GM12878 (cell line): ENCODE data around the gene SHCBP1L.

Experiments used
- BHLHE40 ChIP-seq, 2 experiments: fragments of 450-650 bp in 1 of 2; IDR thresholded peaks; 2 replicates each; pipeline ENCODE4 v1.6.1; 2011 to 2017; ENCODE audit warnings: low read depth in 2 of 2, borderline replicate concordance in 1 of 2, improper control_type of control experiment in 1 of 2, low read length in 1 of 2, mild to moderate bottlenecking in 1 of 2
- EZH2 ChIP-seq: IDR thresholded peaks from 2 replicates; pipeline ENCODE4 v1.6.1; 2012; ENCODE audit warnings: low read depth, mild to moderate bottlenecking, control low read depth, inconsistent platforms, low read length, borderline replicate concordance; ENCODE audit not compliant: control insufficient read depth
- HDAC2 ChIP-seq: fragments of 200-600 bp; sonication (generic); IDR thresholded peaks from 2 replicates; pipeline ENCODE4 v1.6.1; 2017
- POLR2A ChIP-seq: IDR thresholded peaks from 2 replicates; pipeline ENCODE4 v1.6.1; 2011; ENCODE audit warnings: low read depth, mild to moderate bottlenecking, low read length
- POLR2AphosphoS2 ChIP-seq: IDR thresholded peaks from 2 replicates; pipeline ENCODE4 v1.6.1; 2011; ENCODE audit warnings: low read depth, mild to moderate bottlenecking, low read length, improper control_type of control experiment, moderate library complexity
- RAD21 ChIP-seq: IDR thresholded peaks from 2 replicates; pipeline ENCODE4 v1.6.1; 2011; ENCODE audit warnings: mild to moderate bottlenecking, low read depth, low read length, moderate library complexity; ENCODE audit not compliant: insufficient read depth
- TAF1 ChIP-seq: IDR thresholded peaks from 2 replicates; pipeline ENCODE4 v1.6.1; 2011; ENCODE audit warnings: mild to moderate bottlenecking, low read depth, low read length, borderline replicate concordance
- TBL1XR1 ChIP-seq: IDR thresholded peaks from 2 replicates; pipeline ENCODE4 v1.6.1; 2012; ENCODE audit warnings: low read depth, low read length, improper control_type of control experiment
- YY1 ChIP-seq: IDR thresholded peaks from 2 replicates; pipeline ENCODE4 v1.6.1; 2011; ENCODE audit warnings: low read depth, mild to moderate bottlenecking, low read length
- TF ChIP-seq, protein P1 (sequence below), 3 experiments: IDR thresholded peaks in 2 of 3; conservative IDR thresholded peaks in 1 of 3; 2 replicates each; pipeline ENCODE4 v1.5.1; 2011; ENCODE audit warnings: low read depth in 3 of 3, low read length in 3 of 3, mild to moderate bottlenecking in 3 of 3, control low read depth in 2 of 3, moderate library complexity in 2 of 3, inconsistent platforms in 1 of 3, mixed read lengths in 1 of 3; ENCODE audit not compliant: control insufficient read depth in 2 of 3, insufficient read depth in 1 of 3; ENCODE audit errors: extremely low read depth in 1 of 3

DNA sequence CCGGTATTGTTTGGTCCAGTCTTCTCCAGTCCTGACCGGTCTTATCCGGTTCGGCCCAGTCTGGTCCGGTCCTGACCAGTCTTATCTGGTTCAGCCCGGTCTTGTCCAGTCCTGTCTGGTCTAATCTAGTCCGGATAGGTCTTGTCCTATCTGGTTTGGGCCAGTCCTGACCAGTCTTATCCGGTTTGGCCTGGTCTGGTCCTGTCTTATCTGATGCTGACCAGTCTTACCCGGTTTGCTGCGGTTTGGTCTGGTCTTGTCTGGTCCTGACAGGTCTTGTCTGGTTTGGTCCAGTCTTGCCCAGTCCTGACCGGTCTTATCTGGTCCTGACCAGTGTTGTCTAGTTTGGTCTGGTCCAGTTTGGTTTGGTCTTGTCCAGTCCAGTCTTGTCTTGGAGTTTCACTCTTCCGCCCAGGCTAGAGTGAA is 83.7 kb downstream of the SHCBP1L start:
- TF ChIP-seq, protein P1, sequence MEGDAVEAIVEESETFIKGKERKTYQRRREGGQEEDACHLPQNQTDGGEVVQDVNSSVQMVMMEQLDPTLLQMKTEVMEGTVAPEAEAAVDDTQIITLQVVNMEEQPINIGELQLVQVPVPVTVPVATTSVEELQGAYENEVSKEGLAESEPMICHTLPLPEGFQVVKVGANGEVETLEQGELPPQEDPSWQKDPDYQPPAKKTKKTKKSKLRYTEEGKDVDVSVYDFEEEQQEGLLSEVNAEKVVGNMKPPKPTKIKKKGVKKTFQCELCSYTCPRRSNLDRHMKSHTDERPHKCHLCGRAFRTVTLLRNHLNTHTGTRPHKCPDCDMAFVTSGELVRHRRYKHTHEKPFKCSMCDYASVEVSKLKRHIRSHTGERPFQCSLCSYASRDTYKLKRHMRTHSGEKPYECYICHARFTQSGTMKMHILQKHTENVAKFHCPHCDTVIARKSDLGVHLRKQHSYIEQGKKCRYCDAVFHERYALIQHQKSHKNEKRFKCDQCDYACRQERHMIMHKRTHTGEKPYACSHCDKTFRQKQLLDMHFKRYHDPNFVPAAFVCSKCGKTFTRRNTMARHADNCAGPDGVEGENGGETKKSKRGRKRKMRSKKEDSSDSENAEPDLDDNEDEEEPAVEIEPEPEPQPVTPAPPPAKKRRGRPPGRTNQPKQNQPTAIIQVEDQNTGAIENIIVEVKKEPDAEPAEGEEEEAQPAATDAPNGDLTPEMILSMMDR (IDR thresholded peaks at IDR 0.05 in 2 of 3, conservative IDR thresholded peaks at IDR 0.05 in 1 of 3; ENCODE audit: control insufficient read depth in 2 of 3, extremely low read depth in 1 of 3, insufficient read depth in 1 of 3, low read depth in 3 of 3, low read length in 3 of 3): no peak
- TF ChIP-seq TBL1XR1 (no peak), POLR2AphosphoS2 (no peak), POLR2A (peak; percentile 38; the same call in 1 of the 2 replicates), BHLHE40 (IDR thresholded peaks at IDR 0.05; ENCODE audit: borderline replicate concordance in 1 of 2, low read depth in 2 of 2, low read length in 1 of 2) (no peak), RAD21 (no peak), TAF1 (no peak), YY1 (no peak), EZH2 (no peak), HDAC2 (no peak)
